Measurements from ENCODE around the gene LNPEP. TPM values are rescaled to one million over a fixed set of nuclear protein-coding genes. Genes with fewer than 3 reads are reported as not detected.

LNPEP gene
- total RNA-seq, 1 donor from 2014 or later, result 19.6 TPM

DNA sequence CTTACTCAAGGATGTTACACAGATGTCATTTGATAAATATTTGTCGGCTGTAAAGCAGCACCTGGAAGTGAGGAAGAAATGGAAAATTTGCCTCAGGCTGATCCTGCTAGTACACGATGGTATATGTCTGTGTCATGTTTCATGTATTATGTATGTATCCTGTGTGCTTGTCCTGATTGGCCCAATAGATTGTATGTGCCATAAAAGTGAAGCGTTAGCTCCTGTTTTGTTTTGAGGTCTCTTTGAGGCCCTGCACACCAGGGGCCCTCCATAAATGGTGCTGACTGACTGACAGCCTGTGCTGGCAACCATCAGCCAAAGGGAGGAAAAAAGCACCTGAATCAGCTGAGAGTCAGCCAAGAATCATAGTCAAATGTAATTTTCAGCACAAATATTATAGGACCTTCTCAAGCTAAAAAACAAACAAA lies 11.8 kb upstream of the LNPEP start:
- TF ChIP-seq EZH2 (IDR thresholded peaks at IDR 0.05) (no peak), EZH2phosphoT487 (IDR thresholded peaks at IDR 0.05) (no peak)
- TF ChIP-seq, protein P1, sequence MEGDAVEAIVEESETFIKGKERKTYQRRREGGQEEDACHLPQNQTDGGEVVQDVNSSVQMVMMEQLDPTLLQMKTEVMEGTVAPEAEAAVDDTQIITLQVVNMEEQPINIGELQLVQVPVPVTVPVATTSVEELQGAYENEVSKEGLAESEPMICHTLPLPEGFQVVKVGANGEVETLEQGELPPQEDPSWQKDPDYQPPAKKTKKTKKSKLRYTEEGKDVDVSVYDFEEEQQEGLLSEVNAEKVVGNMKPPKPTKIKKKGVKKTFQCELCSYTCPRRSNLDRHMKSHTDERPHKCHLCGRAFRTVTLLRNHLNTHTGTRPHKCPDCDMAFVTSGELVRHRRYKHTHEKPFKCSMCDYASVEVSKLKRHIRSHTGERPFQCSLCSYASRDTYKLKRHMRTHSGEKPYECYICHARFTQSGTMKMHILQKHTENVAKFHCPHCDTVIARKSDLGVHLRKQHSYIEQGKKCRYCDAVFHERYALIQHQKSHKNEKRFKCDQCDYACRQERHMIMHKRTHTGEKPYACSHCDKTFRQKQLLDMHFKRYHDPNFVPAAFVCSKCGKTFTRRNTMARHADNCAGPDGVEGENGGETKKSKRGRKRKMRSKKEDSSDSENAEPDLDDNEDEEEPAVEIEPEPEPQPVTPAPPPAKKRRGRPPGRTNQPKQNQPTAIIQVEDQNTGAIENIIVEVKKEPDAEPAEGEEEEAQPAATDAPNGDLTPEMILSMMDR (IDR thresholded peaks at IDR 0.05), result no peak
- H3K27me3 ChIP-seq, result no peaks in the 10 kb centered on the region
- no peak overlapping the region for H3K9ac ChIP-seq
- Mint-ChIP-seq H3K4me1 (peaks cover 11% of the 10 kb centered on the region), H3K36me3 (no peaks in the 10 kb centered on the region), H3K9me3 (peaks cover 2% of the 10 kb centered on the region), H3K27ac (peak overlapping the region; percentile 9), H3K27me3 (ENCODE audit: insufficient read depth, low read depth) (no peaks in the 10 kb centered on the region), H3K4me3 (peak overlapping the region; percentile 56)
- H3K9me3 ChIP-seq (ENCODE audit: low read depth), result no peaks in the 10 kb centered on the region
- no peak overlapping the region for H3K4me3 ChIP-seq
- H2AFZ ChIP-seq (replicated peaks), result no peak overlapping the region
- H3K4me2 ChIP-seq, result peak overlapping the region; percentile 15
- no peak overlapping the region for H3K27ac ChIP-seq
- peaks cover 7% of the 10 kb centered on the region for H3K4me1 ChIP-seq
- H3K79me2 ChIP-seq (ENCODE audit: low read depth), result no peaks in the 10 kb centered on the region
- no peaks in the 10 kb centered on the region for H3F3A ChIP-seq (ENCODE audit: low read depth)
- no peaks in the 10 kb centered on the region for H4K20me1 ChIP-seq (ENCODE audit: low read depth)
- H3K36me3 ChIP-seq, result no peaks in the 10 kb centered on the region
- no peak for DNase-seq (ENCODE audit: low spot score)

DNA sequence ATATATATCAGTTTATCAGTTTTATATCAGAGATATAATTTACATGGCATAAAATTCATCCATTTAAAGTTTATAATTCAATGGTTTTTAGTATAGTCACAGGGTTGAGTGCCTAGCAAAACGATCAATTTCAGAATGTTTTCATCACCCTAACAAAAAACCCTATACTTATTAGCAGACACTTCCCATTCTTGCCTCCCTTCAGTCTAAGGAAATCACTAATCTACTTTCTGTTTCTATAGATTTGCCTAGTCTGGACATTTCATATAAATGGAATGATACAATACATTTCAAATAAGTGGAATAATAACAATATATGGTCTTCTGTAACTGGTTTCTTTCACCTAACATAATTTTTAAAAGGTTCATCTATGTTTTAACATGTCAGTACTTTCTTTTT lies 9.6 kb upstream of the LNPEP start:
- Mint-ChIP-seq H3K27me3 (ENCODE audit: insufficient read depth, low read depth) (no peaks in the 10 kb centered on the region), H3K4me1 (peaks cover 15% of the 10 kb centered on the region), H3K36me3 (no peaks in the 10 kb centered on the region), H3K27ac (no peak overlapping the region), H3K9me3 (peaks cover 2% of the 10 kb centered on the region), H3K4me3 (no peak overlapping the region)
- Histone ChIP-seq H3F3A (ENCODE audit: low read depth) (no peaks in the 10 kb centered on the region), H3K4me2 (no peak overlapping the region), H3K36me3 (no peaks in the 10 kb centered on the region), H3K27me3 (no peaks in the 10 kb centered on the region), H2AFZ (replicated peaks) (no peak overlapping the region), H3K4me1 (peaks cover 7% of the 10 kb centered on the region), H3K79me2 (ENCODE audit: low read depth) (no peaks in the 10 kb centered on the region), H4K20me1 (ENCODE audit: low read depth) (no peaks in the 10 kb centered on the region), H3K4me3 (no peak overlapping the region), H3K27ac (no peak overlapping the region), H3K9me3 (ENCODE audit: low read depth) (no peaks in the 10 kb centered on the region), H3K9ac (no peak overlapping the region)
- DNase-seq (ENCODE audit: low spot score), result no peak
- no peak for TF ChIP-seq EZH2phosphoT487 (IDR thresholded peaks at IDR 0.05)
- TF ChIP-seq, protein P1 (IDR thresholded peaks at IDR 0.05), result no peak
- no peak for TF ChIP-seq EZH2 (IDR thresholded peaks at IDR 0.05)

DNA sequence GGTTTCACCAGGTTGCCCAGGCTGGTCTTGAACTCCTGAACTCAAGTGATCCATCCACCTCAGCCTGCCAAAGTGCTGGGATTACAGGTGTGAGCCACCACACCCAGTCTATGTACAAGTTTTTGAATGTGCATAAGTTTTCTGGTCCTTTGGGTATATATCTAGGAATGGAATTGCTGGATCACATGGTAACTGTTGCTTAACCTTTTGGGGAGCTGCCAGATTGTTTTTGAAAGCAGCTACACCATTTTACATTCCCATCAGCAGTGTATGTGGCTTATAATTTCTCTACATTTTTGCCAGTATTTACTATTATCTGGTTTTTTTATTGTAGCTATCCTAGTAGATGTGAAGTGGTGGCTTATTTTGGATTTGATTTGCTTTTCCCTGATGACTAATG lies 8.9 kb upstream of the LNPEP start:
- H3K79me2 ChIP-seq (ENCODE audit: low read depth), result no peaks in the 10 kb centered on the region
- Mint-ChIP-seq H3K27ac (no peak overlapping the region), H3K27me3 (ENCODE audit: insufficient read depth, low read depth) (no peaks in the 10 kb centered on the region), H3K4me3 (no peak overlapping the region), H3K4me1 (peaks cover 19% of the 10 kb centered on the region), H3K9me3 (peaks cover 2% of the 10 kb centered on the region), H3K36me3 (no peaks in the 10 kb centered on the region)
- H3K4me2 ChIP-seq, result no peak overlapping the region
- H3K4me3 ChIP-seq, result no peak overlapping the region
- H2AFZ ChIP-seq (replicated peaks), result no peak overlapping the region
- no peaks in the 10 kb centered on the region for H3K36me3 ChIP-seq
- peaks cover 7% of the 10 kb centered on the region for H3K4me1 ChIP-seq
- no peaks in the 10 kb centered on the region for H4K20me1 ChIP-seq (ENCODE audit: low read depth)
- DNase-seq (ENCODE audit: low spot score), result no peak
- TF ChIP-seq, protein P1 (IDR thresholded peaks at IDR 0.05), result no peak
- TF ChIP-seq EZH2phosphoT487 (IDR thresholded peaks at IDR 0.05) (no peak), EZH2 (IDR thresholded peaks at IDR 0.05) (no peak)
- H3K9me3 ChIP-seq (ENCODE audit: low read depth), result no peaks in the 10 kb centered on the region
- H3F3A ChIP-seq (ENCODE audit: low read depth), result no peaks in the 10 kb centered on the region
- no peak overlapping the region for H3K9ac ChIP-seq
- H3K27me3 ChIP-seq, result no peaks in the 10 kb centered on the region
- H3K27ac ChIP-seq, result no peak overlapping the region

Measured in neural progenitor cell (in vitro differentiated cells).